ENCODE results near the gene DDX27. TPM values are rescaled to one million over a fixed set of nuclear protein-coding genes. Genes with fewer than 3 reads are reported as not detected.
A peak's percentile ranks its signal among the peaks of the same experiment; 100 is the strongest.

DDX27 gene
- total and polyA plus RNA-seq, 2 of the 13 experiments (the other 11 are each of a cell fraction or from before 2014, with no cell fraction given), result 42.6 to 72.8 TPM

DNA sequence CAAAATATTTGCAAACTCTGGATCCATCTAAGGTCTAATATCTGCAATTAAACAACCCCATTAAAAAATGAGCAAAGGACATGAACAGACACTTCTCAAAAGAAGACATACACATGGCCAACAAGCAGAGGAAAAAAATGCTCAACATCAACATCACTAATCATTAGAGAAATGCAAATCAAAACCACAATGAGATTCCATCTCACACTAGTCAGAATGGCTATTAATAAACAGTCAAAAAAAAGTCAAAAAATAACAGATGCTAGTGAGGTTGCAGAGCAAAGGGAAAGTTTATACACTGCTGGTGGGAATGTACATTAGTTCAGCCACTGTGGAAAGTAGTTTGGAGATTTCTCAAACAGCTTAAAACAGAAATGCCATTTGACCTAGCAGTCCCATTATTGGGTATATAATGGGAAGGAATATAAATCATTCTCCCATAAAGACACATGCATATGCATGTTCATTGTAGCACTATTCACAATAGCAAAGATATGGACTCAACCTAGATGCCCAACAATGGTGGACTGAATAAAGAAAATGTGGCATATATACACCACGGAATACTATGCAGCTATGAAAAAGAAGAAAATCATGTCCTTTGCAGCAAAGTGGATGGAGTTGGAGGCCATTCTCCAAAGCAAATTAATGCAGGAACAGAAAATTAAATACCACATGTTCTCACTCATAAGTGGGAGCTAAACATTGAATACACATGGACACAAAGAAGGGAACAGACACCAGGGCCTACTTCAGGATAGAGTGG, 49.6 kb downstream of the DDX27 start (continued):
- TF ChIP-seq, protein P1, sequence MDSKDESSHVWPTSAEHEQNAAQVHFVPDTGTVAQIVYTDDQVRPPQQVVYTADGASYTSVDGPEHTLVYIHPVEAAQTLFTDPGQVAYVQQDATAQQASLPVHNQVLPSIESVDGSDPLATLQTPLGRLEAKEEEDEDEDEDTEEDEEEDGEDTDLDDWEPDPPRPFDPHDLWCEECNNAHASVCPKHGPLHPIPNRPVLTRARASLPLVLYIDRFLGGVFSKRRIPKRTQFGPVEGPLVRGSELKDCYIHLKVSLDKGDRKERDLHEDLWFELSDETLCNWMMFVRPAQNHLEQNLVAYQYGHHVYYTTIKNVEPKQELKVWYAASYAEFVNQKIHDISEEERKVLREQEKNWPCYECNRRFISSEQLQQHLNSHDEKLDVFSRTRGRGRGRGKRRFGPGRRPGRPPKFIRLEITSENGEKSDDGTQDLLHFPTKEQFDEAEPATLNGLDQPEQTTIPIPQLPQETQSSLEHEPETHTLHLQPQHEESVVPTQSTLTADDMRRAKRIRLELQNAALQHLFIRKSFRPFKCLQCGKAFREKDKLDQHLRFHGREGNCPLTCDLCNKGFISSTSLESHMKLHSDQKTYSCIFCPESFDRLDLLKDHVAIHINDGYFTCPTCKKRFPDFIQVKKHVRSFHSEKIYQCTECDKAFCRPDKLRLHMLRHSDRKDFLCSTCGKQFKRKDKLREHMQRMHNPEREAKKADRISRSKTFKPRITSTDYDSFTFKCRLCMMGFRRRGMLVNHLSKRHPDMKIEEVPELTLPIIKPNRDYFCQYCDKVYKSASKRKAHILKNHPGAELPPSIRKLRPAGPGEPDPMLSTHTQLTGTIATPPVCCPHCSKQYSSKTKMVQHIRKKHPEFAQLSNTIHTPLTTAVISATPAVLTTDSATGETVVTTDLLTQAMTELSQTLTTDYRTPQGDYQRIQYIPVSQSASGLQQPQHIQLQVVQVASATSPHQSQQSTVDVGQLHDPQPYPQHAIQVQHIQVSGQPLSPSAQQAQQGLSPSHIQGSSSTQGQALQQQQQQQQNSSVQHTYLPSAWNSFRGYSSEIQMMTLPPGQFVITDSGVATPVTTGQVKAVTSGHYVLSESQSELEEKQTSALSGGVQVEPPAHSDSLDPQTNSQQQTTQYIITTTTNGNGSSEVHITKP (CRISPR knock-in tag; IDR thresholded peaks at IDR 0.05; ENCODE audit: low read depth), result no peak
- TF ChIP-seq CREB1 (IDR thresholded peaks at IDR 0.05) (no peak), CREB1 (CRISPR knock-in tag; IDR thresholded peaks at IDR 0.05) (no peak), ZNF713 (CRISPR knock-in tag; IDR thresholded peaks at IDR 0.05) (no peak), SIN3B (IDR thresholded peaks at IDR 0.05; ENCODE audit: low read length) (no peak), TBL1XR1 (IDR thresholded peaks at IDR 0.05; ENCODE audit: borderline replicate concordance, low read length, partially characterized antibody) (no peak), JUND (CRISPR knock-in tag; IDR thresholded peaks at IDR 0.05) (no peak), ZNF3 (CRISPR knock-in tag; IDR thresholded peaks at IDR 0.05) (peak; percentile 61; the same call in 1 of the 2 replicates), DBP (CRISPR knock-in tag; IDR thresholded peaks at IDR 0.05; ENCODE audit: not compliant biosample characterization) (no peak)
- TF ChIP-seq, protein P2, sequence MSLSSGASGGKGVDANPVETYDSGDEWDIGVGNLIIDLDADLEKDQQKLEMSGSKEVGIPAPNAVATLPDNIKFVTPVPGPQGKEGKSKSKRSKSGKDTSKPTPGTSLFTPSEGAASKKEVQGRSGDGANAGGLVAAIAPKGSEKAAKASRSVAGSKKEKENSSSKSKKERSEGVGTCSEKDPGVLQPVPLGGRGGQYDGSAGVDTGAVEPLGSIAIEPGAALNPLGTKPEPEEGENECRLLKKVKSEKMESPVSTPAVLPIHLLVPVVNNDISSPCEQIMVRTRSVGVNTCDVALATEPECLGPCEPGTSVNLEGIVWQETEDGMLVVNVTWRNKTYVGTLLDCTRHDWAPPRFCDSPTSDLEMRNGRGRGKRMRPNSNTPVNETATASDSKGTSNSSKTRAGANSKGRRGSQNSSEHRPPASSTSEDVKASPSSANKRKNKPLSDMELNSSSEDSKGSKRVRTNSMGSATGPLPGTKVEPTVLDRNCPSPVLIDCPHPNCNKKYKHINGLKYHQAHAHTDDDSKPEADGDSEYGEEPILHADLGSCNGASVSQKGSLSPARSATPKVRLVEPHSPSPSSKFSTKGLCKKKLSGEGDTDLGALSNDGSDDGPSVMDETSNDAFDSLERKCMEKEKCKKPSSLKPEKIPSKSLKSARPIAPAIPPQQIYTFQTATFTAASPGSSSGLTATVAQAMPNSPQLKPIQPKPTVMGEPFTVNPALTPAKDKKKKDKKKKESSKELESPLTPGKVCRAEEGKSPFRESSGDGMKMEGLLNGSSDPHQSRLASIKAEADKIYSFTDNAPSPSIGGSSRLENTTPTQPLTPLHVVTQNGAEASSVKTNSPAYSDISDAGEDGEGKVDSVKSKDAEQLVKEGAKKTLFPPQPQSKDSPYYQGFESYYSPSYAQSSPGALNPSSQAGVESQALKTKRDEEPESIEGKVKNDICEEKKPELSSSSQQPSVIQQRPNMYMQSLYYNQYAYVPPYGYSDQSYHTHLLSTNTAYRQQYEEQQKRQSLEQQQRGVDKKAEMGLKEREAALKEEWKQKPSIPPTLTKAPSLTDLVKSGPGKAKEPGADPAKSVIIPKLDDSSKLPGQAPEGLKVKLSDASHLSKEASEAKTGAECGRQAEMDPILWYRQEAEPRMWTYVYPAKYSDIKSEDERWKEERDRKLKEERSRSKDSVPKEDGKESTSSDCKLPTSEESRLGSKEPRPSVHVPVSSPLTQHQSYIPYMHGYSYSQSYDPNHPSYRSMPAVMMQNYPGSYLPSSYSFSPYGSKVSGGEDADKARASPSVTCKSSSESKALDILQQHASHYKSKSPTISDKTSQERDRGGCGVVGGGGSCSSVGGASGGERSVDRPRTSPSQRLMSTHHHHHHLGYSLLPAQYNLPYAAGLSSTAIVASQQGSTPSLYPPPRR (CRISPR knock-in tag; IDR thresholded peaks at IDR 0.05; ENCODE audit: borderline replicate concordance), result no peak
- TF ChIP-seq, protein P3, sequence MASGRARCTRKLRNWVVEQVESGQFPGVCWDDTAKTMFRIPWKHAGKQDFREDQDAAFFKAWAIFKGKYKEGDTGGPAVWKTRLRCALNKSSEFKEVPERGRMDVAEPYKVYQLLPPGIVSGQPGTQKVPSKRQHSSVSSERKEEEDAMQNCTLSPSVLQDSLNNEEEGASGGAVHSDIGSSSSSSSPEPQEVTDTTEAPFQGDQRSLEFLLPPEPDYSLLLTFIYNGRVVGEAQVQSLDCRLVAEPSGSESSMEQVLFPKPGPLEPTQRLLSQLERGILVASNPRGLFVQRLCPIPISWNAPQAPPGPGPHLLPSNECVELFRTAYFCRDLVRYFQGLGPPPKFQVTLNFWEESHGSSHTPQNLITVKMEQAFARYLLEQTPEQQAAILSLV (CRISPR knock-in tag; IDR thresholded peaks at IDR 0.05; ENCODE audit: borderline replicate concordance), result no peak
